Activated T-cell treated with anti-CD3 and anti-CD28 coated beads, Interleukin-2, amount 50 U/mL, for 24 hours (primary cell): ENCODE data around the gene INPP5F.
"Not testable (repeated sequence)": the region's sequence is repeated elsewhere in the genome, so short reads cannot be mapped to it uniquely, and the experiment has no call there.

Experiments
- DNase-seq: peaks from one replicate; pipeline ENCODE4 v3.0.0-alpha.2; 2020
- H3K27ac Mint-ChIP-seq: 2 replicates; pipeline ENCODE4 v1.8.0; 2020; ENCODE audit warnings: mild to moderate bottlenecking, mixed read lengths
- H3K27me3 Mint-ChIP-seq: 2 replicates; pipeline ENCODE4 v1.8.0; 2020; ENCODE audit warnings: mixed read lengths
- H3K36me3 Mint-ChIP-seq: 2 replicates; pipeline ENCODE4 v1.8.0; 2020; ENCODE audit warnings: low read depth, mixed read lengths
- H3K4me1 Mint-ChIP-seq: 2 replicates; pipeline ENCODE4 v1.8.0; 2020; ENCODE audit warnings: low read depth, mixed read lengths
- H3K4me3 Mint-ChIP-seq: 2 replicates; pipeline ENCODE4 v1.8.0; 2020; ENCODE audit warnings: mild to moderate bottlenecking, moderate library complexity, mixed read lengths
- H3K9me3 Mint-ChIP-seq: 2 replicates; pipeline ENCODE4 v1.8.0; 2020; ENCODE audit warnings: mixed read lengths

Gene INPP5F

DNA sequence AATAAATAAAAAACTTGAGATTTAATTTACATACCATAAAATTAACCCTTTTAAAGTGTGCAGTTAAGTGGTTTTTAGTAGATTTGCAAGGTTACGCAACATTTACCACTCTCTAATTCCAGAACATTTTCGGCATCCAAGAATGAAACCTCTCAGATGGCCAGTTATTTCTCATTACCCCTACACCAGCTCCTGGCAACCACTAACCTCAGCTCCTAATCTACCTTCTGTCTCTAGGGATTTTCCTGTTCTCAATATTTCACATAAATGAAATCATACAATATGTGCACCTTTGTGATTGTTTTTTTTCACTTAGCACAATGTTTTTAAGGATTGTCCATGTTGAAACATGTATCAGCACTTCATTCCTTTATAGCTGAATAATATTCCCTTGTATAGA lies 45.1 kb downstream of the INPP5F start:
- Mint-ChIP-seq H3K36me3 (peaks cover 9% of the 10 kb centered on the region), H3K9me3 (no peaks in the 10 kb centered on the region), H3K27me3 (no peaks in the 10 kb centered on the region), H3K27ac (no peak overlapping the region), H3K4me1 (peaks cover 35% of the 10 kb centered on the region), H3K4me3 (no peak overlapping the region)
- no peak for DNase-seq

GRCh38 chr10:119772334-119772733 lies 46.5 kb downstream of the INPP5F start:
- peaks cover 9% of the 10 kb centered on the region for H3K36me3 Mint-ChIP-seq
- H3K9me3 Mint-ChIP-seq = no peaks in the 10 kb centered on the region
- H3K4me1 Mint-ChIP-seq = peaks cover 32% of the 10 kb centered on the region
- no peak overlapping the region for H3K4me3 Mint-ChIP-seq
- no peak for DNase-seq
- no peaks in the 10 kb centered on the region for H3K27me3 Mint-ChIP-seq
- H3K27ac Mint-ChIP-seq = no peak overlapping the region

DNA sequence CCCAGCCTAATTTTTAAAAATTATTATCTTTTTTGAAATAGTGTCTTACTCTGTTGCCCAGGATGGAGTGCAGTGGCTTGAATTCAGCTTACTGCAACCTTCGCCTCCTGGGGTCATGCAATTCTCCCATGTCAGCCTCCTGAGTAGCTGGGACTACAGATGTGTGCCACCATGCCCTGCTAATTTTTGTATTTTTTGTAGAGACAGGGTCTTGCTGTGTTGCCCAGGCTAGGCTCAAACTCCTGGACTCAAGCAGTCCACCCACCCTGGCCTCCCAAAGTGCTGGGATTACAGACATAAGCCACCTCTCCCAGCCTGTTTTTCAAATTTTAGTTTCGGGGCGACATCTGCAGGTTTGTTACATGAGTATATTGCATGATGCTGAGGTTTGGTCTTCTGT lies 47.2 kb downstream of the INPP5F start:
- not testable (repeated sequence) for H3K27me3 Mint-ChIP-seq, DNase-seq, H3K4me3 Mint-ChIP-seq, H3K36me3 Mint-ChIP-seq, H3K27ac Mint-ChIP-seq, H3K9me3 Mint-ChIP-seq
- peaks cover 28% of the 10 kb centered on the region for H3K4me1 Mint-ChIP-seq

DNA sequence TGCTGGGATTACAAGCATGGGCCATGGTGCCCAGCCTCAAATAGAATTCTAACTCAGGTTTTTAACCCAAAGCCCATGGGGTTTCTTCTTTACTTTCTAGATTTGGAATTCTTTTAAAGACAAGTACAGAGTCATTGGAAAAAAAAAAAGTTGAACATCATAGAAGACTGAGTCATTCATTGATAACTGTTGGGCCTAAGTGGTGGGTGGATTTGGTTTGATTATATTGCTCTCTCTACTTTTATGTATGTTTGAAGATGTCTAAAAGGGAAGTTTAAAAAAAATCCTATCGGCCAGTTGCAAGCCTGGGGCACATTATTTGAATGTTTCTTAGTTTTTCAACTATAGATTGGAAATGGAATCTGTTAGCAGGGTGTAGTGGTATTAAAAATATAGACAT lies 49.7 kb downstream of the INPP5F start:
- no peaks in the 10 kb centered on the region for H3K27me3 Mint-ChIP-seq
- H3K4me1 Mint-ChIP-seq = peaks cover 16% of the 10 kb centered on the region
- DNase-seq = no peak
- H3K4me3 Mint-ChIP-seq = no peak overlapping the region
- H3K9me3 Mint-ChIP-seq = no peaks in the 10 kb centered on the region
- H3K36me3 Mint-ChIP-seq = peaks cover 10% of the 10 kb centered on the region
- peak overlapping the region; percentile 64 for H3K27ac Mint-ChIP-seq

DNA sequence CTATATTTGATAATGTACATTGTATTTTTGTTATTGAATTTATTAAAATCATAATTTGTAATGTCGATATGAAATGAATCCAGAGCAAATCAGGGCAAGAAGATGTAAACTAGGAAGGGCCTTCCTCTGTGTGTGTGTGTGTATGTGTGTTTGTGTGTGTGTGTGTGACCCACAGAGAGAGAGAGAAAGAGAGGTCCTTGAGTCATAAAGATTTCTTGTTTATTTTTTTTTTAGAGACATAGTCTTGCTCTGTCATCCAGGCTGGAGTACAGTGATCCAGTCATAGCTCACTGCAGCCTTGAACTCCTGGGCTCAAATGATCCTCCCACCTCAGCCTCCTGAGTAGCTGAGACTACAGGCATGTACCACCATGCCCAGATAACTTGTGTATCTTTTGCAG lies 50.7 kb downstream of the INPP5F start:
- Mint-ChIP-seq H3K27me3 (no peaks in the 10 kb centered on the region), H3K4me1 (peaks cover 16% of the 10 kb centered on the region), H3K9me3 (no peaks in the 10 kb centered on the region), H3K27ac (no peak overlapping the region), H3K4me3 (no peak overlapping the region), H3K36me3 (peaks cover 15% of the 10 kb centered on the region)
- no peak for DNase-seq

DNA sequence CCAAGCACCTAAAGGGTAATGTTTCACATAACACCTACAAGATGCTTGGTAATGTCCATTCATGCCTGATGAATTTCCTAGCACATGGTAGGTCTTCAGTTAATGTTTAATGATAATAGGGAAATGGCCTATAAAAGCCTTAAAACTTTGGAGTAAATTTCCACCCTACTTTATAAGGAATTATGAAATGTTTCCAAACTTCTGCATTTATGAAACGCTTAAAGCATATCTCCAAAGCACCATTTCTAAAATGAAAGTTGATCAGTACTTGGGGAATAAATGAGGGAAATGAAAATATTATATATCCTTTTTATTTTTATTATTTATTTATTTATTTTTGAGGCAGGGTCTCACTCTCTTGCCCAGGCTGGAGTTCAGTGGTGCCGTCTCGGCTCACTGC lies 51.8 kb downstream of the INPP5F start:
- no peak overlapping the region for H3K27ac Mint-ChIP-seq
- no peak for DNase-seq
- H3K27me3 Mint-ChIP-seq = no peaks in the 10 kb centered on the region
- H3K4me1 Mint-ChIP-seq = peaks cover 13% of the 10 kb centered on the region
- H3K9me3 Mint-ChIP-seq = no peaks in the 10 kb centered on the region
- peaks cover 20% of the 10 kb centered on the region for H3K36me3 Mint-ChIP-seq
- no peak overlapping the region for H3K4me3 Mint-ChIP-seq

DNA sequence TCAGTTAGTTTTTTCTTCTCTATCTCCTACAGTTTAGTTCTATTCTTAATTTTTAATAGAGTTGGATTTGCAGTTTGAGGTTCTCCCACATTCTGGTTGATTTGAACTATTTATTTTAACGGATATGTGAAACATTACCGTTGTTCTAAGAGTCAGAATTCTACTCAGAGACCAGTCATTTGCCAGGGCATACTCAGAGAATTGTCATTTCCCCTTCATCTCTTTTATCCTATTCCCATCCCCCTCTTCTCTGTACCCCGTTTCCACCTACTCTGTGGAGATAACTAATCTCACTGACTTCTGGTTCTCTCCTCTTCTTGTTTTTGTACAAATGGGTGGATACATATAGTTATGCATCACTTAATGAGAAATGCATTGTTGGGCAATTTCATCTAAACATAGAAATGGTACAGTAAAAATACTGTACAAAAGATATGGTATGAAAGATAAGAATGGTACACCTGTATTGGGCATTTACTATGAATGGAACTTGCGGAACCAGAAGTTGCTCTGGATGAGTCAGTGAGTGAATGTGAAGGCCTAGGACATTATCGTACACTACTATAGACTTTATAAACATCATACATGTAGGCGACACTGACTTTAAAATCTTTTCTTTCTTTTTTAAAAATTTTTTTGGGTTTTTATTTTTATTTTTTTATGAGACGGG lies 53.1 kb downstream of the INPP5F start:
- Mint-ChIP-seq H3K4me3 (no peak overlapping the region), H3K4me1 (peaks cover 24% of the 10 kb centered on the region), H3K27me3 (no peaks in the 10 kb centered on the region), H3K9me3 (no peaks in the 10 kb centered on the region), H3K27ac (no peak overlapping the region), H3K36me3 (peaks cover 25% of the 10 kb centered on the region)
- DNase-seq = no peak

DNA sequence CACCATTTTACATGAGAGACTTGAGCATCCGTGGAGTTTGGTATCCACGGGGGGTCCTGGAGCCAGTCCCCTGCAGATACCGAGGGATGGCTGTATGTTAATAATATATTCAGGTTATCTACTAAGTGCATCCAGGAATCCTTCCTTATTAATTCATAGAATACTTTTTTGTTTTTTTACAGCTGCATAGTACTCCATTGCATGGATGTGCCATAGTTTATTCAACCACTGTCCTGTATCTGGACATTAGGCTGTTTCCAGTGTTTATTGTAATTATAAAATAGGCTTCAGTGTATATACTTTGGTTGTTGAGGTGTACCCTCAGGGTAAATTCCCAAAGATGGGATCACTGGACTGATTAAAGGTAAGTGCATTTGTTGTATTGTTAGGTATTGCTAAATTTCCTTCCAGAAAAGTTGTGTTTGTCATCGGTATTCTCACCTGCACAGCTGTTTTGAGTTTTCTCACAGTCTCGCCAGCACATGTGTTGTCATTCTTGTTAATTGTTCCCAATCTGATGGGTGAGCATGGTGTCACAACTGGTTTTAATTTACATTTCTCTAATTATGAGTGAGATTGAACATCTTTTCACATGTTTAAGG lies 55.1 kb downstream of the INPP5F start:
- Mint-ChIP-seq H3K27me3 (no peaks in the 10 kb centered on the region), H3K4me3 (no peak overlapping the region), H3K27ac (no peak overlapping the region), H3K4me1 (peaks cover 25% of the 10 kb centered on the region), H3K36me3 (peaks cover 26% of the 10 kb centered on the region), H3K9me3 (no peaks in the 10 kb centered on the region)
- no peak for DNase-seq

DNA sequence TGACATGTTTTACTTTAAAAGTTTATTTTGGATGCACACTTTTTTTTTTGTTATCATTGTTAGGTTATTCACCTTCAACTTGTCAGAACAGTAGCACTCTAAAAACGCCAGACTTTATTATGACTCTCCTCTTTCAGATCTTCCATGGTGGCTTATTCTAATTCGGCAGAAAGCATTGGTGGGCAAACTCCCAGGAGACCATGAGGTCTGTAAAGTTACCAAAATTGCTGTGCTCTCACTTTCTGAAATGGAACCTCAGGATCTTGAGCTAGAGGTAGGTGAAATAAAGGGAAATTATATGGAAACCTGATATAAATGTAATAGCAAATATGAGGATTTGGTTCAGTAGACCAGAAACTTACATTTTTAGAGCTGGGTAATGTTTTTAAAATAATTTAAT lies 55.6 kb downstream of the INPP5F start:
- Mint-ChIP-seq H3K27me3 (no peaks in the 10 kb centered on the region), H3K36me3 (peaks cover 26% of the 10 kb centered on the region), H3K9me3 (no peaks in the 10 kb centered on the region), H3K27ac (no peak overlapping the region), H3K4me1 (peaks cover 26% of the 10 kb centered on the region), H3K4me3 (no peak overlapping the region)
- DNase-seq = no peak

DNA sequence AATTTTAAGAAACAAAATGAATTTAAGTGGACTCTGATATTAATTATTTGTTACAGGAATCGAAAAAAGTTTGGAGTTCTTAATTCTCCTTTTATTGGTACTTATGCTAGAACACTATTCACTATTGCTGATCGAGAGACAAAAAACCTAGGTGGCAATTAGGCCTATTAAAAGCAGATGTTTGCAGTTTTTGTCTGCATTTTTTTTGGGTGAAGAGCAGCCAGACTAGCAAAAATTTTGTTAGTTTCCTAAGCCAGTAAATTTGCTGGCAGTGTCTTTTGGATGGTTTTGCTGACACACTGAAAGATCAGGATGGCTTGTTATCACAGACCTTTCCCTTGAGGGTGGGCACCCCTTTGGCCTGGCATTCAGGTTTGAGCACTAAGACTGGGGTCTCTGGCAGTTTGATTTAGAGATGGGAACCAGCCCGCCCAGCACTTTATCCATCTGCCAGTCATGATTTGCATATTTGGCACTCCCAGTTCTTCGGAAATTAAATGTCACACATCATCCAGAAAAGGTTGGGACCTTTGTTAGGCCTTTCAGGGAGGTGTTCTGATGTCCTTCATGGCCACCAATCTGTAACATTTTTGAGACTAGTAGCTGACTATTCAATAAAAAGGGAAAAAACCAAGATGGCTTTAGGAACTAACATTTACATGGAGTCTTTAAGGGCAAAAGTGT lies 57.3 kb downstream of the INPP5F start:
- no peak for DNase-seq
- no peaks in the 10 kb centered on the region for H3K9me3 Mint-ChIP-seq
- no peak overlapping the region for H3K4me3 Mint-ChIP-seq
- no peaks in the 10 kb centered on the region for H3K27me3 Mint-ChIP-seq
- H3K36me3 Mint-ChIP-seq = peaks cover 26% of the 10 kb centered on the region
- no peak overlapping the region for H3K27ac Mint-ChIP-seq
- H3K4me1 Mint-ChIP-seq = peaks cover 25% of the 10 kb centered on the region

GRCh38 chr10:119783665-119784027 lies 57.8 kb downstream of the INPP5F start:
- DNase-seq = no peak
- Mint-ChIP-seq H3K27me3 (no peaks in the 10 kb centered on the region), H3K36me3 (peaks cover 26% of the 10 kb centered on the region), H3K4me3 (no peak overlapping the region), H3K4me1 (peaks cover 25% of the 10 kb centered on the region), H3K9me3 (no peaks in the 10 kb centered on the region), H3K27ac (no peak overlapping the region)

DNA sequence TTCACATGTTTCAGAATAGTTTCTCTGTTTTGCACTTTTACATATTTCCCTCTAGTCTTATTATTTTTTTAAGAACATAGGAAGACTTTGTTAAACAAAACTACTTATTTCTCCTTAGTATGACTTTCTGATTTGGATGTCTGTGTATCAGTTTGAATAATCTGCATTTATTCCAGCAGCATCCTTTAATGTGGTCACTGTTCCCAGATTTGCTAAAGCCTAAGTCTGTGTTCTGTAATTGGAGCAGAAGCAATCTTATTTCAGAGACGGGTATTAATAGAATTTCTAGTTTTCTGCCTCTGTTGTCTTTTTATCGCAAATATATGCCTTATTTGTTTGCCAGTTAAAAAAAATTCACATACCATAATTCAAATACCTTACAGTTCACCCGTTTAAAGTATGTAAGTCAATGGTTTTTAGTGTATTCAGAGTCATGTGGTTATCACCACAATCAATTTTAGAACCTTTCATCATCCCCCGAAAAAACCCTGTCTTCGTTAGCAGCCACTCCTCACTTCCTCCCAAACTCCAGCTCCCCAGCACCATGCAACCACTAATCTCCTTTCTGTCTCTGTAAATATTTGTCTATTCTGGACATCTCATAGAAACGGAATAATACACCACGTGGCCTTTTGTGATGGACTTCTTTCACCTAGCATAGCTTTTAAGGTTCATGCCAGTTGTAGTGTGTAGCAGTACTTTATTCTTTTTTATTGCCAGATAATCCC lies 58.7 kb downstream of the INPP5F start:
- Mint-ChIP-seq H3K4me3 (peak overlapping the region; percentile 16), H3K4me1 (peaks cover 25% of the 10 kb centered on the region), H3K36me3 (peaks cover 26% of the 10 kb centered on the region), H3K9me3 (no peaks in the 10 kb centered on the region), H3K27ac (peak overlapping the region; percentile 69), H3K27me3 (no peaks in the 10 kb centered on the region)
- no peak for DNase-seq

- Mint-ChIP-seq H3K4me1 (peaks cover 27% of the 10 kb centered on the region), H3K4me3 (no peak overlapping the region), H3K27me3 (no peaks in the 10 kb centered on the region), H3K9me3 (no peaks in the 10 kb centered on the region), H3K36me3 (peaks cover 23% of the 10 kb centered on the region), H3K27ac (no peak overlapping the region)
- DNase-seq = no peak
Observed at GRCh38 chr10:119786117-119786769, 60.4 kb downstream of the INPP5F start.

DNA sequence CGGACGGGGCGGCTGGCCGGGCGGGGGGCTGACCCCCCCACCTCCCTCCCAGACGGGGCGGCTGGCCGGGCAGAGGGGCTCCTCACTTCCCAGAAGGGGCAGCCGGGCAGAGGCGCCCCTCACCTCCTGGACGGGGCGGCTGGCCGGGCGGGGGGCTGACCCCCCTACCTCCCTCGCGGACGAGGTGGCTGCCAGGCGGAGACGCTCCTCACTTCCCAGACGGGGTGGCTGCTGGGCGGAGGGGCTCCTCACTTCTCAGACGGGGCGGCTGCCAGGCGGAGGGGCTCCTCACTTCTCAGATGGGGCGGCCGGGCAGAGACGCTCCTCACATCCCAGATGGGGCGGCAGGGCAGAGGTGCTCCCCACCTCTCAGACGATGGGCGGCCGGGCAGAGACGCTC lies 69.3 kb downstream of the INPP5F start:
- not testable (repeated sequence) for H3K27me3 Mint-ChIP-seq, H3K4me3 Mint-ChIP-seq, DNase-seq, H3K27ac Mint-ChIP-seq, H3K9me3 Mint-ChIP-seq, H3K4me1 Mint-ChIP-seq
- peaks cover 44% of the 10 kb centered on the region for H3K36me3 Mint-ChIP-seq
